GM21447 (cell line): ENCODE data around the gene THAP3.
"Not testable (repeated sequence)": the region's sequence is repeated elsewhere in the genome, so short reads cannot be mapped to it uniquely, and the experiment has no call there.

Experiments used
- ATAC-seq: cut with Tn5 transposase; IDR thresholded peaks from one replicate; pipeline ENCODE4 v1.9.1; 2021; ENCODE audit not compliant: unreplicated experiment

The THAP3 gene

DNA sequence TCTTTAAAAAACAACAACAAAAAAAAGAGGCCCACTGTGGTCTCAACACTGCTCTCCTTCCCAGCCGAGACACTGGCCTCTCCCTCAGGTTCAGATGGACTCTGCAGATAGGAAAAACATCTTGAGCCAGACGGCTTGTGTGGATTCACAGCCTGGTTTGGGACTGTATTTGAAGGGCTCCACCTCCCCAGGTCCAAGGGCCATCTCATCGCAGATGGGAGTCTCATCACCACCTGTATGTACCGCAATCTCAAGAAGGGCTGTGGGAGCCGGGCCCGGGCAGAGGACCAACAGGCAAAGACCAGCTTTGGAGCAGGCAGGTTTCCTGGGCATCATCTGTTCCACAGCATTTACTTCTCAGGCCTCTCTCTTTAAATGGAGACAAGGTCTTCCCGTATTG lies 34.6 kb upstream of the THAP3 start:
- ATAC-seq, result no peak

DNA sequence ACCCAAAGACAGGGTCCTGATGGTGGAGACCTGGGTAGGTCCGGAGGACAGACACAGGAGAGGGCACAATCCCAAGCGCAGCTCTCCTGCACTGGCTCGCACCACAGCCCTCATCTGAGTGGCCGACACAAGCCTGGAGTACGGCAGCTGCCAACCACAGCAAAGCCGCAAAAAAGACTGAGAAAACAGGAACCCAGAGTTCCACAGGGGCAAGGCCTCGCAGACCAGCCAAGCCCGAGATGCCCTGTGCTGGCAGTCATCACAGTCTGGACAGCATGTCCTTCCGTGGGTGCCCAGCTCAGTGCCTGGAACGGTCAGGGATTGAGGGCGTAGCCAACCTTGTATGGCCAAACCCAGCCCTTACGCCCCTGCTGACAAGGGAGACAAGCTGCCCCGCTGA lies 33.4 kb upstream of the THAP3 start:
- no peak for ATAC-seq

DNA sequence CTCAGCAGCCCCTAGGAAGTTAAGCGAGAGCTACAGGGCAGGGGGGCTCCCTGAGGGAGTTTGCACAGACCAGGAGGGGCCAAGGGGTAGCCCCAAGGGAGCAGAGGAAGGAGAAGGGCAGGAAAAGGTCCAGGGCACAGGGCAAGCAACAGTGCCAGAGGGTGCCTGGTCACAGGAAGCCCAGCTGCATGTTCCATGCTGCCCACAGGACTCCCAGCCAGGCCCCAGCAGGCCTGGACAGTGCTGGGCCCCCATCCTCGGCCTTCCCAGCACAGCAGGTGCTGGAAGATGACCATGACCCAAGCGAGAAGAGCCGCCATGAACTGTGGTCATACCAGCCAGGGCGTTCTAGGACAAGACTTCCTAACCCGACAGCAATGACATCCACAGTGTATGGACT lies 33.0 kb upstream of the THAP3 start:
- ATAC-seq, result no peak

DNA sequence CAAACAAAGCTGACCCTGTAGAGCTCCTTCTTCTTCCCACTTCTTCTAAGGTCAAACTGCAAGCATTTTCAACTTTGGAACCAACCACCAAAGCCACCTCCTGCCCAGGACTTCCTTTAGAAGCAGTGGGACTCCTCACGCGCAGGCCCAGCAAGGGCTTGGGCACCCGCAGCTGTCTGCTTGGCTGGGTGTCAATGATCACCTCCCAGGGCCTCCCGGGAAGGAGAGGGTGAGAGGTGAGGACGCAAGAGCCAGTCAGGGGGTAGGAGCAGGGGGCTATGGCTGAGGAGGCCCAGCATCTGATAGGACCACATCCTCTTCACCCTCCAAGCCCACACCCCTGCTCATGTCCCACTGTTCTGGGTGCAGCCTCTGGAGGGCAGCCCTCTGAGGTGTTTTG lies 32.2 kb upstream of the THAP3 start:
- ATAC-seq, result no peak

DNA sequence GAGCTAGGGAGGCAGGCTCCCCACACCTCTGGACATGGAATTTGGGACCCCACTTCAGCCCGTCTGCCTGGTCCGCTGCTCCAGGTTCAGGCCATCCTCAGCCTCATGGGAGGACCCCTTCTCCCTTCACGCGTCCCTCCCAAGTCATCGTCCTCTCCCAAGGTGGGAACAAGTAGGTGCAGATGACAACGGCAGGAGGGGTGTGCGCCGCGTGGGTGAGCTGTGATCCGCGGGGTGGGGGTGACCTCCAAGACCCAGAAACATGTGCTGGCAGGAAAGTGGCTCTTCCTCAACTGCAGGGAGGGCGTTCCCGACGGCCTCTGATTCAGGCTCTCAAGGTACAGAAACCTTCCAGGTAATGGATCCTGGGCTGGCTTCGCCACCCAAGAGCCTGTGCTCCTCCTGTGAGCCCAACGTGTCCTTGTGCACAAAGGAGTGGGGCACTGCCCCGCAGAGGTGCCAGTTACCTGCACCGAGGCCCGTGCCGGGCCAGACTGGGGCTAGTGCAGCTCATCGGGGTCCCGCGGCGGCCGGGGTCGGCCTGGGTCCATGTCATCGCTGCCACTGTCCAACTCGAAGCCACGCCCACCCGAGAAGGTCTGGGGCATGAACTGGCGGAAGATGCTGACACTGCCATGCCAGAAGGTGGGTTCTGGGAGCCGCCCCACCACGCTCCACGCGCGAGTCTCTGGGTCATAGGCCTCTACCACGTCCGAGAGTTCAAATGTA lies 31.6 kb upstream of the THAP3 start:
- ATAC-seq, result no peak

DNA sequence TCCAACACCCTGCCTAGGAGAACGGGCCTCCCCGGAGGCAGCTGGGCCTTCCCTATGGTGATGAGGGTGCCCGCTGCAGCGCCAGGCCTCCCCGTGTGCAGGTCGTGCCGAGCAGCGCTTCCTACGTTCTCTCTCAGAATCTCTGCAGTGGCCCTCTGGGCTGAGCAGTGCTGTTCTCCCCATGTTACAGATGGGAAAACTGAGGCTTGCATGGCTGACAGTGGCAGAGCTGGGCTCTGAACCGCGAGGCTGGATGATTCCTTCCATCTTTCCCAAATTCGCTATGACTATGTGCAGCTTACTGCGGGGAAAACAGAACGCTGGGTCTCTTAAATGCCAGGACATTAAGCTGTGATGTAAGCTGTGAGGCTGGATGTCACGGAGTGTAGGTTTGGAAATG lies 30.9 kb upstream of the THAP3 start:
- ATAC-seq, result no peak

DNA sequence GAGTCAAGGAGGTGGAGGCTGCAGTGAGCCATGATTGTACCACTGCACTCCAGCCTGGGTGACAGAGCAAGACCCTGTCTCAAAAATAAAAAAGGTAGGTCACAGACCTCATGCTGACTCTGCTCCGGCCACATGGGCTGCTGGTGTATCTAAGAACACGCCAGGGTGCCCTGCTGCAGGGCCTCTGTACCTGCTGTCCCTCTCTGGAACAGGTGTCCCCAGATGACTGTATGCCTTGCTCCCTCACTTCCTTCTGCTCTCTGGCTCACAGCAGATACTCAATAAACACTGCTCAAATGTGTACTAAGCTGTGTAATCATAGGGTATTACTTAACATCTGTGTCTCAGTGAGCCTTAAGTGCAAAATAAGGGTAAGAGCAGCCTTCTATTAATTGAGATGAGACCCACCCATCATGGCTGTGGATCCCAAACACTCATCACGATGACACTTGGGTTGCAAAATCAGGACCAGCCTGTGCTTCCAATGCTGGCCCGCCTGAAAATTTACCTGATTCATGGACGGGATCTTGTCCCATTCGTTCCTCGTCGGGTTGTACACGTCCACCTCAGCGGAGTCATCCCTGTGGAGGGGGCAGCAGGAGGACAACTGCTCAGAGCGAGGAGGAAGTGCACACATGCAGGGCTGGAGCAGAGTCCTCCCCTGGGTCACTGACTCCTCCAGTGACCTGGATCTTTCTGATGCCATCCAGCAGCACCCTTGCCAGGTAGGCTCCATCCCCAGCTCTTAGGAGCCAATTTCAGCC lies 29.5 kb upstream of the THAP3 start:
- no peak for ATAC-seq

DNA sequence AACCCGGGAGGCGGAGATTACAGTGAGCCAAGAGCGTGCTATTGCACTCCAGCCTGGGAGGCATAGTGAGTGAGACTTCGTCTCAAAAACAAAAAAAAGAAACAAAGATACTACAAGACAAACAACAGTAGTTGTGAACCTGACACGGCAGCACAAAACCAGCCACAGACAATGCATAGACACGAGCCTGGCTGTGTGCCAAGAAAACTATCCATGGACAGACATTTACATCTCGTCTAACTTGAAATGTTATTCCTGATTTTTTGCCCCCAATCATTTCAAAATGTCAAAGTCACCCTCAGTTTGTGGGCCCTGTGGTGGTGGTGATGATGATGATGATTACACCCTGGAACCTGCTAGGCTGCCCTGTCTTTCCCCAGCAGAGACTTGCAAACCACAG lies 28.3 kb upstream of the THAP3 start:
- ATAC-seq, result no peak

DNA sequence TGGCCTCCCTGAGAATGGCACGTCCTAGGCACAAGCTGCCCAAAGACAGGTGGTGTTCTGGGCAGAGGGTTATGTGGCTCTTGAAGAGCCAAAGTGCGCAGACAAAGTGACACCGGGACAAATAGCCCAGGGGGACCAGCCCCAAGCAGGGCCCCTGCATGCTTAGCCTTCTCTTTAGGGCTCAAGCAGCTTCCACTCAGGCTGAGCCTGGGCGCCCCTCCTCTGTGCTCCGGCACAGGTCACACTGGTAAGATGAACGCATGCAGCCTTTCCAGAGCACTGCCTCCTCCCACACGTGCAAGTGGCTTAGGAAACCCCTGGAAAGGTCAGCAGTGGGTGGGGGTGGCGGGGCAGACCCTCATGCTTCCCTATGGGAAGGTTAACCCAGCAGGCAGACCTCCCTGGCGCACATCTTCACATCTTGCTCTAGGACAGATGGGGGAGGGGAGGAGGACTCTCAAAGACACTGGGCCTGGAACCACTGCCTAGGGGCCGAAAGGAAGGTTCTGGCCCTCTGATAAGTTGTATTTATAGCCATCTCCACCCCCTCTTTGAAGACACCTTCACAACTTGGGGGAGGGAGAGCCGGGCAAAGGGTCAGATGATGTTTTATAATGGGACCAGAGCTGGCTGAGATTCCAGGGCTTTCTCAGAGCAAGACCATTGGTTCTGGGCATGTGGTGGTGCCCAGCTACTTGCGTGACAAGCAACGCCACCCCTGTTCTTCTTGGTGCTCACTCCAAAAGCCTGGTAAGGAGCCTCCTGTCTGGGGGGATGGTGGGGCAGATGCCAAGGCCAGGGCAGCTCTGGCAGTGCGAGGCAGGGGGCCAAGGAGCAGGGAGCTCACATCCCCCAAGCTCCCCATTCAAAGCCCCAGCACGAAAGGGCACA lies 27.5 kb upstream of the THAP3 start:
- ATAC-seq, result no peak

DNA sequence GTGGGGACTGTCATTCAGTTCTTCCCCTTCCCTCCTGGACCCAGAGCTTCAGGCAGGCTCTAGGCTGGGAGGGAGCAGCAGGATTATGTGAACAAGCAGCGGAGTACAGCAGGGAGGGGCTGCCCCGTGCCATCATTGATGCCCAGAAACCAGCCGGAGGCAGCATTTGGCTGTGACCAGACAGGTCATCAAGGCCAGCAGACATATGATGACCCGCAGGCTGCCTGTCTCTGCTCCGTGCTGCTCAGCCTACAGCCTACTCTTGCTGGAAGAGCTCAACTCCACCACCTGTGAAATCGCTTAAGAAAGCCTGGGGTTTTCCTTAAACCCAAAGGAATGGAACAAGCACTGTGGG lies 26.9 kb upstream of the THAP3 start:
- no peak for ATAC-seq

DNA sequence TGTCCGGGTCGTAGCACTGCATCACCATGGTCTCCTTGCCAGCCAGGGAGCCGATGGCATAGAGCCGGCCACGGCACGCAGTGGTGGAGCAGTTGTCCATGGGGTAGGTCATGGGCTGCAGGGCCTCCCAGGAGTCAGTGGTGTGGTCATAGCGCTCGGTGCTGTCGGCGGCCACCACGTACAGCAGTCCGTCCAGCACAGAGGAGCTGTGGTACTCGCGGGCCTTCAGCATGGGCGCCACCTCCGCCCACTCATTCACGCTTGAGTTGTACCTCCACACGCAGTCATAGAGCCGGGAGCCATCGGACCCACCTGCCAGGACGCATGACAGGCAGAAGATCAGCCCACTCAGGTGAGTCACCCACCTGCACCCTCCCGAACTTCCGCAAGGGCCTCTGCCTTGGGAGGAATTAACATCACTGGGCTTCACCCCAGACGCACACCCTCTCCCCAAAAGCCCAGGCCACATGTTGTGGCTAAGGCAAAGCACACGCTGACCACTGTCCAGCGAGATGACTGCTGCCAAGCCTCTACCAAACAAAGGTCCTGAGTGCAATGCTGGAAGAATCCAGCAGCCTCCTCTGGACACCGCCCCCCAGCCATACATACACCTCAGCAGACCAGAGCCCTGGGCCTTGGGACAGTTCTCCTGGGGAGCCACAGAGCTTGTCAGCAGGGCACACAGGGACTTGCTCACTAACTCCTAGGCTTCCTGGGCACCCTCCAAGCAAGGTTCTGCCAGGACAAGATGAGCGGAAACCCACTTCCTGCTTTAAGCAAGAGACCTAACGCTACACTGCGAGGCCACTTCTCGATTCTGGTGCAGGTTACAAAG lies 25.3 kb upstream of the THAP3 start:
- no peak for ATAC-seq

DNA sequence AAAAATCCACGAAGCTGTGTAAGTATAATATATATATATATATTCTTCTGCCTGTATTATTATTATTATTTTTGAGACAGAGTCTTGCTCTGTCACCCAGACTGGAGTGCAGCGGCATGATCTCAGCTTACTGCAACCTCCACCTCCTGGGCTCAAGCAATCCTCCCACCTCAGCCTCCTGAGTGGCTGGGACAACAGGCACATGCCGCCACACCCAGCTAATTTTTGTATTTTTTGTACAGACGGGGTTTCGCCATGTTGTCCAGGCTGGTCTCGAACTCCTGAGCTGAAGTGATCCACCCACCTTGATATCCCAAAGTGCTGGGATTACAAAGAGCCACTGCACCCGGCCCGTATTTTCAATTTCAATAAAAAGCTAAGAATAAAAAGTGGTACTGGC lies 24.7 kb upstream of the THAP3 start:
- ATAC-seq, result not testable (repeated sequence)

DNA sequence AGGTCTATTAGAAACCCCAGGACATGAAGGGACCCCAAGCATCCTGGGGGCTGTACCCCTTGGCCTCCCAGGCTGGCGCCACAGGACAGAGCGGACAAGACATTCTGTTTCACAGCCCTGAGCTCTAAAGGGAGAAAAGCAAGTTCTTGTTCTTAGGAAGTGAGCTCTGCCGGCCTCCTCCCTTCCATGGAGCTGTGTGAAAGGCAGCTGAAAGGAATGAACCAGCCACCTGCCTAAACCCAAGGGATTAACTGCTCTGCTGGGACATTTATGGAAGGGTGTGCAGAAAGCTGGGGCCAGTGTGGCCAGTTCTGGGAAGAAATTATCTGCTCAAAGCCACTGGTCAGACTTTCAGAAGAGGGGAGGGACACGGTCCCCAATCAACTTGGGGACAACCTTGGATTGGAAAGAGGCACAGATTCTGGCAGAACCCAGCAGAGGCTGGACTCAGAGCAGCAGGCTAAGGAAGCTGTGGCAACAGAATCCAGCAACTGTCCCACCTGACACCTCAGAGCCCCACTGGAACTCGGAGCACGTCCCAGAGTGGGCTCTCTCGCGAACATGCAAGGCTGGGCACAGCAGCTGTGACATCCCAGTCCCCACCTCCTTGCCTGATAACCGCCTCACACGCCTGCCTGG lies 24.1 kb upstream of the THAP3 start:
- no peak for ATAC-seq

DNA sequence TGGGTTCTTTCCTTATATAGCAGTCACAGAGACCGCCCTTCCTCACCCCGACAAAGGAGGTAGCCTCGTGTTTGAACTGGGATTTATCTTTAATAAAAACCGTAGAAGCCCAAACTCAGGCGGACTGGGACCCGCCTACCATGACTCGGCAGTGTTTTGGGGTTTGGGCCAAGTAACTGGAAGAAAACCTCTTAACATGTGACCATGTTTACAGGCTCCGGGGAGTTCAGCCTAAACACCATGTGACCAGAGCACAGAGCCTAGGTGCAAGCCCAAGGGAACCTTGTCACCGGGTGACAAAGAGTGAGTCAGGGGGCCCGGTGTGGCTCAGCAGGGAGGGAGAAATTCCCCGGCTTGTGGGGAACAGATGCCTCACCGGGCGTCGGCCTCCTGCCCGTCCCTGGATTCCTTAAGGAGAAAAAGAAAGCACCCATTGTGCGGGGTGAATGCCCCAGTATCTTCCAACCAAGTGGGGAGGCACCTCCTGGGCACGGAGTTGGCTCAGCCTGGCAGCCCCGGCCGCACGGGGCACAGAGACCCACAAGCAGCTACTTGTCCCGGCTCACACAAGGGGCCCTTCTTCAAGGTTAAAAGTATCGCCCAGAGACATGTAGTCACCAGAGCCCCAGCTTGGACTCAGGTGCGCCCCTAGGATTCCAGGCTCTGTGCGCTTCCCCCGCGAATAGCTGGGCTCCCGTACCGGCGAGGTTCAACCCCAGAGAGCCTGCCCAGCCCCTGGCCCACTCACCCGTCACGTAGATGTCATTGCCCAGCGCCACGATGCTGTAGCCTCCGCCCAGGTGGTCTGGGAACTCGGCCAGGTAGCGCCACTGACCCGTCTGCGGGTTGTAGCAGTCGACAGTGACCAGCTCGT lies 23.4 kb upstream of the THAP3 start:
- peak; percentile 43 for ATAC-seq

DNA sequence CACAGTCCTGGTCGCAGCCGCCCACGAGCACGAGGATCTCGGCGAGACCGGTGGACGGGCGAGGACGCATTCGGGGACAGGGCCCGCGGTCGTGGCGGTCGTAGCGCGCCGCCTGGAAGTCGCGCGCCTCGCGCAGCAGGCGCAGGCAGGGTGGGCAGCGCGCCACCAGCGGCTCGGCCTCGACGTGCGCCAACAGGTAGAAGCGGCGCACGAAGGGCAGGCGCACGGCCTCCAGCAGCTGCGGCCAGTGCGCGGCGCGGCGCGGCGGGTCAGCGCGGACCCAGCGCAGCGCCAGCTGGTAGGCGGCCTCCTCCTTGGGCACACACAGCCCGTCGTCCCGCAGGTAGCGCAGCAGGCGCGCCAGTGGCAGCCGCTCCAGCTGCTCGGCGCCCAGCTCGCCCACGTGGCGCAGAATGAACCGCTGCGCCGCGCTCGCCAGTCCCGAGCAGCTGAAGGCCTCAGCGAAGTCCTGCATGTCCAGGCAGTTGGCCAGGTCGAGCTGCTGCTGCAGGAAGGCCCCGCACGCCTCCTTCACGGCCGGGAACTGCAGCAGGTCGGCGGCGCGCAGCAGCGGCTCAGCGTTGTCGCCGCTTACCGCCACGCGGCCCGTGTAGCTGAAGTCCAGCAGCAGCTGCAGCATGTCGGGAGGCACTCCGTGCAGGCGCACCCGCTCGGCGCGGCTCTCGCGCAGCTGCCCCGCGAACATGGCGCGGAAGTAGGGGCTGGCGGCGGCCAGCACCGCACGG lies 22.6 kb upstream of the THAP3 start:
- ATAC-seq, result peak; percentile 24

DNA sequence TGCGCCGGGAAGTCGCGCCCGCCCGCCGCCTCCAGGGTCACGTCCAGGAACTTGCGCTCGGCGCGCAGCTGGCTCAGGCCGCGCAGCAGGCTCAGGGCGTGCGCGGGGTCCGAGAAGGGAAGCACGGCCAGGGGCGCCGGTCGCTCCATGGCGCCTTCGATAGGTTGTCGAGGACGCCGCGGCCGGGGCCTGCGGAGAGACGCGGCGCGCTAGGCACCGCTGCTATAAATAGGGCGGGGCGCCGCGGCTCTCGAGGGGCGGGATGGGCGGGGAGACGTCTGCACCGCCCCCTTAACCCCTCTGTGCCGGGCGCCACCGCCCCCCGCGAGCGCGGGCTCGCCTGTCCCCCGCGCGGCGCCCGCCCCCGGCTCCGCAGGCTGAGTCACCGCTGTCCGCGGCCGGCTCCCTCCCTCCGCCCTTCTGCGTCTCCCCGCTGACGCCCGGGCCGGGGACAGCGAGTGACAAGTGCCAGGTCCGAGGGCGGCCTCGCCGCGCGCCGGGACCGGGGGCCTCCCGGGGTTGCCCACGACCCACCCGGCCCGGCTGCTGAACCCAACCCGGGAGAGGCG lies 21.9 kb upstream of the THAP3 start, which contains the start of gene KLHL21:
Gene KLHL21 (minus strand): TSS at position 201 of the 569 bp plus-strand sequence. CDS start 52 bp downstream, at position 149.
- peak; percentile 42 for ATAC-seq

DNA sequence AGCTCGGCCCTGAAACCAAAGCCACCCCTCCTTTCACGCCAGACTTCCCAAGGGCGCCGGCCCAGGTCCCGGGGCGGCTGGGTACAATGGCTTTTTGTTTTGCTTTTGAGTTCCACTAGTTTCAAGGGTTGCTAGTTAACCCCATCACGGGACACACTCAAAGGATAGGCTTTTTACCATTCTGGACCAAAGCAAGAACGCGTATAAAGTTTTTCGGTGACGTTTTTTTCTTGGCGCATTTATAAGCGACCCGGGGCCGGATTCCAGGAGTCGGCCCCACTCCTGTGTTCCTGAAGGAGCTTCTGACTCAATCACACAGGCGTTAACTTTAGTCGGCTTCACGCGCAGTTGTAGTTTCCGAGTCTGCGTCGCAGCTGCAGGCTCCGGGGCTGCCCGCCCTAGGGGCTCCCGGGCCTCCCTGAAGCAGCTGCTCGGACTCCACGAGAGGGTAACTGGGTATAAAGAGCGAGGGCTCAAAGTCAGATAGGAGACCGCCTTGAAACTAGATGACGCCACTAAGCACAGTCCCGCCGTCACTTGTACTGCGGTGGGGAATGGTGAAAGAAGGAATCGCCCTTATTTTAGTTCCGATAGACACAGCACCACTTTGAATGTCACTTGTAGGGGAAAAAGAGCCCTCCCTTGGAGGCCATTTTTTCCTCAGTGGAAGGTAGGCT lies 21.3 kb upstream of the THAP3 start:
- ATAC-seq, result peak; percentile 8
